HG02623 (cell line): ENCODE measurements around the gene ERBB2.
"Not testable (repeated sequence)": the region's sequence is repeated elsewhere in the genome, so short reads cannot be mapped to it uniquely, and the experiment has no call there.

ENCODE experiments used
- ATAC-seq: cut with Tn5 transposase; IDR thresholded peaks from one replicate; pipeline ENCODE4 v1.9.1; 2021; ENCODE audit warnings: moderate library complexity; ENCODE audit not compliant: unreplicated experiment

ERBB2 gene

DNA sequence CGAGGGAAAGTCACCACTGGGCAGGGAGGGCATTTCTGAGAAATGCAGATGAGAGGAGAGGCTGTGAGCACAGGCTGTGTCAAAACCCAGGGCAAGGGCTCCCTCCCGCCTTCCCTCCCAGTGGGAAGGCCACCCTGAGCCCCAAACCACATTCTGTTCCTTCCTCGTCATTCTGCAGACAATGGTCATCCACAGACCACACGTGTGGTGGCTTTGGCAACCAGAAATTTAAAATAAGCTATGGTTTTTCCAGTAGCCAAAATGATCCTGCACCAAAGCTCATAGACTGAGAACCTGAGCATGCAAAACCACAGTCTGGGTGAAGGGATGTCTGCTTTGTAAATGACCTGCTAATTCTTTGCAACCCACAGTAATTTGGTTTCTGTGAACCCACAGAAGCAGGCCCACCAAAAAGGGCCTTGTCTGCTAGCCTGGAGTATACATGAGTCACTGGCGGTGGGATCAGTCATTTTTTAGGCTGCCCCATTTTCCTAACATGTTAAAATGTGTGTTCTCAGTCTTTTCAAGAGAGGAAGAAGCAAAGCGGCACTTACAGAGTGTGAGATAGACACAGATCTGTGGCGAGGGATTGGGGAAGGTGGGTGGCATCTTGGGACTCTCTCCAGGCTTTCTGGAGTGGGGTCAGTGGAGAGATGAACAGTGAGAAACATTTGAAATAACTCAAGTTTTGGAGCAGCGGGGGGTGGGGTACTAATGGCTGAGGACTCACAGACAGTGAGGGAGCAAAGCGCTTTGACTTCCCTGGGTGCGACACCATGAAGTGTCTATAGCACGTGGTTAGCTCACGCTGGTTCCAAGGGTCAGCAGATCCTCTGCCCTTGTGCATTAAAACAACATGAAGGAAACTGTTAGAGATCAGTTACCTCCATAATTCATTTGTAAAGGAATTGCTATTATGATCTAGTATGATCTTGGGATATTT lies 58.3 kb downstream of the ERBB2 start:
- ATAC-seq: no peak

DNA sequence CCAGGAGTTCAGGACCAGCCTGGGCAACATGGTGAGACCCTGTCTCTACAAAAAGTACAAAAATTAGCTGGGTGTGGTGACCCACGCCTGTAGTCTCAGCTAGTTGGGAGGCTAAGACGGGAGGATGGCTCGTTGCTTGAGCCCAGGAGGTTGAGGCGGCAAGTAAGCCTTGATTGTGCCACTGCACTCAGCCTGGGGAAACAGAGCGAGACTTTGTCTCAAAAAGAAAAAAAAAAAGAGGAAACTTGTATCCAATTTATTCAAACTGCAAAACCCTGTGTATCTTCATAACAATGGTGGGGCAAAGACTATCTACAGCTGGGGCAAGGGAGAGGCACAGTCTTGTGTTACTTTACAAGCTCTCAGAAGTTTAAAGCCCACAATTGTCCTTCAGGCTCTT lies 59.3 kb downstream of the ERBB2 start:
- no peak for ATAC-seq

DNA sequence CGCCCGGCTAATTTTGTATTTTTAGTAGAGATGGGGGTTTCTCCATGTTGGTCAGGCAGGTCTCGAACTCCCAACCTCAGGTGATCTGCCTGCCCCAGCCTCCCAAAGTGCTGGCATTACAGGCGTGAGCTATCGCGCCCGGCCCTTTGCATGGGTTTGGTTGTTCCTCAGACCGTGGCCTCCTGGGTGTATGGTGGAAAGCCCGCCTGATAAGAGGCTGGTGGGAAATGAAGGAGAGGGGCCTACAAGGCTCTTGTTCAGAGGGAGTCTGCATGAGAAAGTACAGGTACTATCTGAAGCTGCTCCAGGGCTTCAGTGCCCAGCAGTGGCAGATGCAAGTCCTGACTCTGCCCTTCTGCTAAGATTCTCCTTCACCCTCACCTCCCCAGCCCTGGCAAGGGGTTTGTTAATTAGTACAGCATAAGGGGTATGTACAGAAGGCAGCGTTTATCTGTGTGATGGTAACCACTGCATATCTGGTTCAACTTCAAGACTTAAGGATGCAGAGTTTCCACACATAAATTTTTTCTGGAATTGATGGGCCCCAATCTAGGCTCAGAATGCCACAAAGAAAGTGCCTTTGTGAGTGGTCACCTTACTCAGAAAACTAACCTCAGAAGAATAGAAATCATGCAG lies 62.1 kb downstream of the ERBB2 start:
- no peak for ATAC-seq

DNA sequence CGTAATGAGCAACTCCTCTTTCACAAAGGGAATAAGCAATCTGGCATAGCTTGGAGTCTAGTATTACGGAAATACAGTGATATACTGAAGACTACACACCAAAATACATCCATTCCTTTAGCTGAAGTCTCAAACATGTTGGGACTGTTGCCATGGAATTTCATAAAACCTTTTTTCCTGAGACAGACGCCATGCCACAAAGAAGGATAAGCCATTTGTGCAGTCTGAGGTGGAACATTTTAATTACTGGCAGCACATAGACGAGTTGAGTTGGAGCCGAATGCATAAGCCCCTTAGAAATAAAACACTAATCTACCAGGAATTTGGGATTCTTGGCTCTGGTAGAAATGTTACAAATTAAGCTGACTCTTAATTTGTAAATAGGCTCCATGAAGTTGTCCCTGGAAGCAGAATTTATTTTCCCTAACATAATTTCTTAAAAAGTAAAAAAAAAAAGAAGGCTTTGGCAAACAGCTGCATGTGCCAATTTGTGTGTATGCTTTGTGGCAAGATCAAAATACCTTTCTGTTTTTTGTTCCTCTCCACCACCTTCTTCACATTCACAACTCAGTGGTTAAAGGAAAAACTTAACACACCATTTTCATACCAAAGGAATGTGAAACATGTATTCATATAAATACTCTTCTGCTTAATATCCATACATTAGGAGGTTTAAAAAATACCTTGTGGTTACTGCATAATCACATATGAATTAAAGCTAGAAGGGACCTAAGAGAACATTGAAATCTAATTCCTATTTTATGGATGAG lies 63.4 kb downstream of the ERBB2 start:
- ATAC-seq: no peak

DNA sequence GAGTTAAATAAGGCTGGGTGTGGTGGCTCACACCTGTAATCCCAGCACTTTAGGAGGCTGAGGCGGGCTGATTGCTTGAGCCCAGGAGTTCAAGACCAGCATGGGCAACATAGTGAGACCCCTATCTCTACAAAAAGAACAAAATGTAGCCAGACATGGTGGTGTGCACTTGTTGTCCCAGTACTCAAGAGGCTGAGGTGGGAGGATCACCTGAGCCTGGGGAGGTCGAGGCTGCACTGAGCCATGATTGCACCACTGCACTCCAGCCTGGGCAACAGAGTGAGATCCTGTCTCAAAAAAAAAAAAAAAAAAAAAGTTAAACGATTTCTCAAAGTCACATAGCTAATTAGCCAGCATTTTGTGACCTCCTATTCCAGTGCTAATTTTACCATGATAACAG lies 64.3 kb downstream of the ERBB2 start:
- not testable (repeated sequence) for ATAC-seq

DNA sequence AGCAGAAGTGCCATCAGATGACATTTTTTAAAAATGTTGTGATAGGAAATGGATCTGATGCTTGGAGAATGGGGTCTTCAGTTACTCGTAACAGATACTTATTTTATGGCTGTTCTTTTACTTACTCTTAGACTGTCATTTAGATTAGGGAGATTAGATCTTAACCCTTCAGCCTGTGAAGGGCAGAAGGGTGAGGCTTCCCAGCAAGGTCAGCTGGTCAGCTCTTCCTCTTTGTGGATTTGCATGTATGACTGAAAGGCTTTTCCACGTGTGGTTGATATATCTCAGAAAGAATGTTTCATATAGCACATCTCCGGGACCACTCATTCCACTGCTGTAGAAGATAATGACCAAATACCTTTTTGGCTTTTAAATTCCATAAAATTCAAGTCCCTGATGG lies 65.3 kb downstream of the ERBB2 start:
- no peak for ATAC-seq

DNA sequence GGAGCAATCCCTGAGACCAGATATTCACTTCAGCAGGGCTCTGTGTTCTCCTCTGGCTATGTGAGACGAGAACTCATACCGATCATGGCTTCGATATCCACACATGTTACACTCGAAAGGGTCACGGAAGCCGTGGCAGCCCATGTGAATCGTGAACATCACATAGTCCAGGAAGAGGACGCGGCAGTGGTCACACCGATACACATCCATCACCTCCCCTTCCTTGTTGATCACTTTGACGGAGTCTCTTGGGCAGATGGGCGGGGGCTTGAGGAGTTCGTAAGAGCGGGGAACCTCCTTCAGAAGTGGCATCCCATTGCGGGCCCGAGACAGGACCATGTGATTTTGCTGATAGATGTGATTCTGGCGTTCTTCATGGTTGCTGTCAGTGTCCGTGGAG lies 65.9 kb downstream of the ERBB2 start:
- ATAC-seq: no peak

DNA sequence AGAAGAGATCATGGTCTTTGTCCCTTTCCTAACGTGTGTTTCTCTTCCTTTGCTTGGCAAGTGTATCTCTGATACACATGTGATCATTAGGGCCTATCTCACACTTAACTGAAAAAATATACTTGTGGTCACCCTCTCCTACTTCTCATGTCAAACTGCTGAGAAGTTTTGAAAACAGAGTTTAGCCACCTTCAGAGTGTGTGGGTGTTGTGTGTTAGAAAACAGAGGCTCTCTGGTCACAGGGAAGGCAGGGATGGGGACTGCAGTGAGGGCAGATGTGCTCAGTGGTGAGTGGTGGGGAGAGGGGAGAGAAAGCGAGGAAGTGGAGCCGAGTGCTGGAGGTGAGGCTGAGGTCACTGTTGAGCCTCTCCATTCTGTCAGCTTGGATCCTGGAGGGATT lies 67.3 kb downstream of the ERBB2 start:
- ATAC-seq: no peak

- ATAC-seq: no peak
These were observed 70.2 kb downstream of the ERBB2 start for GRCh38 chr17:39769974-39770587.

DNA sequence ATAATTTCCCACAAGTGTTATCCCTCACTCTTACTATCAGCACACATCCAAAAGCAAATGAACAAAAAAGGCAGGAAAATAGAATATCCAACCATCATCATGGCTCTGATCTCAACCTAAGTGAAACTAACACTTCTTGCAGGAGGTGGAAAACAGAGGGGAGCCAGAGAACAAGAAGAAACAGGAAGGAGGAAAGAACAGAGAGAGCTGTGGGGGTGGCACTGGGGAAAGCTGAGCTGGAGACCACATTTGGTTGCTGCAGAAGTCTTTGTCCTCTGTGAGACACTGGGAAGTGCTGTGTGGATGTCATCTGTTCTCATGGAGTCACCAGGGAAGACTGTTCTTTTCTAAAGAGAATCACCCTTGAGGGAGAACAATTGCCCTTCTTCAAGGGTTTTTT lies 72.6 kb downstream of the ERBB2 start:
- ATAC-seq: no peak

GRCh38 chr17:39772987-39773934 lies 73.4 kb downstream of the ERBB2 start:
- ATAC-seq: no peak

DNA sequence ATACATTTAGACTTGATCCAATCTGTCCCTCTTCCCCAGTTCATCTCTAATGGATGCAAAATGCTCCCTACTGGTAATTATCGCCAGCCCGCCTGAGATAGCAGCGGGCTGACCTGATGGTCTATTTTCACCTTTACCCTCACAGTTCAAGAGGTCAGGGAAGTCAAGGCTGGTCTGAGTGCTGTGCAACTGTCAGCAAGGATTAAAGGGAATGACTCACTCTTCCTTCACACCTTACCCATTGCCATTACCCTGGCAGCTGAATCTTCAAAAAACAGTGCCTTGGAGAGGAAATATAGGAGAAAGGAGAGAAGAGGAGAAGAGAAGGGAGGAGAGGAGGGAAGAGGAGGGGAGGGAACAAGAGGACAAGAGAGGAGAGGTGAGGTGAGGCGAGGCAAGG lies 74.2 kb downstream of the ERBB2 start:
- no peak for ATAC-seq

DNA sequence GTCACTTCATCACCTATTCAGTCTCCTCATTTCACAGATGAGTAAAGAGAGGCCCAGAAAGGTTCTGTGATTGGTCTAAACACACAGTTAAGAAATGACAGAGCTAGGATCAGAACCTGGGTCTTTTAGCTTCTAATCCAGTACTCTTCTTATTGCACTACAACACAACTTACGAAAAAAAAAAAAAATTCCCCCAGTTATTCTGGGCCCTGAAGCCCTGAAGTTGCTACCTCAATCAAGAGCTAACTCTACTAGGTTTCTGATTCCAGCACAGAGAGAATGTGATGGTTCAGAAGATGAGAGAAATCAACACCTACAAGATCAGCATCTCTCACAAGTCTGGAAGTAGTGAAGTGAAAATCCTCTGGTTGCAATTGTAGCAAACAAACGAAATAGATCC lies 75.2 kb downstream of the ERBB2 start:
- ATAC-seq: no peak

DNA sequence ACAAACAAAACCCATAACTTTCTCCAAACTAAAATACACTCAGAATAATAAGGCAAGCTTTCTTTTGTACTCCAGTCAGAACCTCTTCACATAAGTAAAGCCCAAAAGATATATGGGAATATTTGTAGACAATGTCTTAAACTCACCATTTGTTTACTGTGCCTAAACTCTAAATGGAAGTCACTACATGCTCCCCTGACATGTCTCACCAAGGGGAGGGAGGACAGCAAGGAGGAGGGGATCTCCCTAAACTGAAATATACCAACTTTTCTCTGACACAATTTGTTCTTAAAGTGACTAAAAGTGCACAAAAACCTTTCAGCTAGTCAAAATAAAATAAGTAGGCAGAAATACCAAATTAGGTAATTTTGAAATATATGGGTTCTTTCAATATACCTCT lies 76.4 kb downstream of the ERBB2 start:
- no peak for ATAC-seq

- no peak for ATAC-seq
These were observed 77.9 kb downstream of the ERBB2 start for GRCh38 chr17:39777534-39778365.
